ENCODE measurements around the gene RAPGEF4.

Gene RAPGEF4

GRCh38 chr2:172964511-172965139 lies 229.0 kb downstream of the RAPGEF4 start:
- no peak overlapping the region for H3K4me3 ChIP-seq (ENCODE audit: low read depth, low read length)
- DNase-seq (ENCODE audit: low read depth), result no peak
- TF ChIP-seq CTCF (IDR thresholded peaks at IDR 0.05; ENCODE audit: control insufficient read depth, extremely low read depth, insufficient read depth), result no peak

GRCh38 chr2:172965433-172966212 lies 230.0 kb downstream of the RAPGEF4 start:
- no peak for DNase-seq (ENCODE audit: low read depth)
- no peak overlapping the region for H3K4me3 ChIP-seq (ENCODE audit: low read depth, low read length)
- no peak for TF ChIP-seq CTCF (IDR thresholded peaks at IDR 0.05; ENCODE audit: control insufficient read depth, extremely low read depth, insufficient read depth)

- TF ChIP-seq CTCF (IDR thresholded peaks at IDR 0.05; ENCODE audit: control insufficient read depth, extremely low read depth, insufficient read depth), result no peak
- no peak overlapping the region for H3K4me3 ChIP-seq (ENCODE audit: low read depth, low read length)
- no peak for DNase-seq (ENCODE audit: low read depth)
Observed at GRCh38 chr2:172967036-172967982, 231.7 kb downstream of the RAPGEF4 start.

GRCh38 chr2:172968061-172968469 lies 232.4 kb downstream of the RAPGEF4 start:
- H3K4me3 ChIP-seq (ENCODE audit: low read depth, low read length), result no peak overlapping the region
- DNase-seq (ENCODE audit: low read depth), result no peak
- TF ChIP-seq CTCF (IDR thresholded peaks at IDR 0.05; ENCODE audit: control insufficient read depth, extremely low read depth, insufficient read depth), result no peak

GRCh38 chr2:172969166-172969565 lies 233.5 kb downstream of the RAPGEF4 start:
- no peak for DNase-seq (ENCODE audit: low read depth)
- no peak overlapping the region for H3K4me3 ChIP-seq (ENCODE audit: low read depth, low read length)
- no peak for TF ChIP-seq CTCF (IDR thresholded peaks at IDR 0.05; ENCODE audit: control insufficient read depth, extremely low read depth, insufficient read depth)

GRCh38 chr2:172969609-172970008 lies 234.0 kb downstream of the RAPGEF4 start:
- DNase-seq (ENCODE audit: low read depth), result no peak
- TF ChIP-seq CTCF (IDR thresholded peaks at IDR 0.05; ENCODE audit: control insufficient read depth, extremely low read depth, insufficient read depth), result no peak
- no peak overlapping the region for H3K4me3 ChIP-seq (ENCODE audit: low read depth, low read length)
